Measurements from ENCODE around the gene NOC2L.

GRCh38 chr1:963746-964525, 4.9 kb upstream of the NOC2L start:
- TF ChIP-seq CTCF (conservative IDR thresholded peaks at IDR 0.05; ENCODE audit: low read length): no peak
- no peak for TF ChIP-seq EZH2phosphoT487 (IDR thresholded peaks at IDR 0.05; ENCODE audit: borderline replicate concordance, low read depth, low read length)

Measured in OCI-LY7 (cell line).